ENCODE measurements around the gene EEF1AKMT3. TPM values are rescaled to one million over a fixed set of nuclear protein-coding genes. Genes with fewer than 3 reads are reported as not detected.

EEF1AKMT3 gene
- total RNA-seq, 1 experiment from 2014 or later, result 5.0 TPM

- no peak for TF ChIP-seq REST (IDR thresholded peaks at IDR 0.05; ENCODE audit: low read depth)
These were observed 43.0 kb upstream of the EEF1AKMT3 start (continued) for GRCh38 chr12:57729321-57729844.

GRCh38 chr12:57730336-57731067 lies 41.9 kb upstream of the EEF1AKMT3 start:
- peaks cover 4 to 15% of the 10 kb centered on the region in 2 experiments; a peak in 3 of 4 replicates for H3K36me3 ChIP-seq (ENCODE audit: control insufficient read depth in 1 of 2, insufficient read depth in 2 of 2, low read length in 2 of 2)
- RAD21 ChIA-PET (ENCODE audit: low non-redundant PET in 1 of 2, low total read pairs in 2 of 2, uncharacterized antibody in 2 of 2, unreplicated experiment in 2 of 2), result no interaction called here
- H3K27me3 ChIP-seq (ENCODE audit: insufficient read depth, low read length), result no peaks in the 10 kb centered on the region
- no peak for TF ChIP-seq SRF (IDR thresholded peaks at IDR 0.05; ENCODE audit: low read depth)
- no peak for TF ChIP-seq CTCF (IDR thresholded peaks at IDR 0.05 in 2 of 3, conservative IDR thresholded peaks at IDR 0.05 in 1 of 3; ENCODE audit: borderline replicate concordance in 1 of 3, insufficient read depth in 1 of 3, low read depth in 2 of 3, low read length in 2 of 3)
- no peak for TF ChIP-seq EGR1 (IDR thresholded peaks at IDR 0.05; ENCODE audit: low read depth)
- TF ChIP-seq JUND (IDR thresholded peaks at IDR 0.05), result no peak
- no peak for TF ChIP-seq SP1 (IDR thresholded peaks at IDR 0.05; ENCODE audit: low read depth)
- TF ChIP-seq CBX3 (IDR thresholded peaks at IDR 0.05; ENCODE audit: low read depth), result no peak
- TF ChIP-seq RAD21 (IDR thresholded peaks at IDR 0.05; ENCODE audit: low read depth), result no peak
- TF ChIP-seq ZNF274 (IDR thresholded peaks at IDR 0.05; ENCODE audit: low read depth, low read length), result no peak
- CTCF ChIA-PET, result no interaction called here
- no peak overlapping the region for H3K9ac ChIP-seq (ENCODE audit: low read length)
- peaks cover 7 to 18% of the 10 kb centered on the region in 2 experiments; a peak in 3 of 4 replicates for H3K4me1 ChIP-seq (ENCODE audit: control insufficient read depth in 1 of 2, insufficient read depth in 2 of 2, low read length in 2 of 2)
- no peaks in the 10 kb centered on the region for H3K79me2 ChIP-seq (ENCODE audit: insufficient read depth, low read length)
- no peaks in the 10 kb centered on the region for H4K20me1 ChIP-seq (ENCODE audit: insufficient read depth)
- DNase-seq (ENCODE audit: low read depth, low spot score) (no peak), ATAC-seq (no peak)
- no peaks in the 10 kb centered on the region for H3K9me2 ChIP-seq (ENCODE audit: insufficient read depth)
- POLR2A ChIA-PET, result no interaction called here
- H3K27ac ChIP-seq (ENCODE audit: low read depth, low read length), result no peak overlapping the region
- no peak overlapping the region for H3K4me2 ChIP-seq (ENCODE audit: low read length)
- intact Hi-C loops (cut with micrococcal nuclease), result no loop called here
- no peak overlapping the region for H2AFZ ChIP-seq (ENCODE audit: low read depth, low read length, poor library complexity, severe bottlenecking)
- no peaks in the 10 kb centered on the region for H3K9me3 ChIP-seq (ENCODE audit: control insufficient read depth in 1 of 2, insufficient read depth in 1 of 2, low read depth in 1 of 2, low read length in 2 of 2)
- BruUV-seq (replicated peaks), result no TSS peak
- no peak overlapping the region for H3K4me3 ChIP-seq (replicated peaks in 1 of 2; ENCODE audit: low read depth in 1 of 2, low read length in 2 of 2)

Data from HCT116 (cell line).